HL-60 (cell line): ENCODE results near the gene COG7.
"Not testable (repeated sequence)": the region's sequence is repeated elsewhere in the genome, so short reads cannot be mapped to it uniquely, and the experiment has no call there.

Experiments used
- DNase-seq, 2 experiments: peaks; one replicate each; pipeline ENCODE4 v3.0.0-alpha.2; 2010 to 2020; ENCODE audit warnings: low read depth in 1 of 2, low spot score in 1 of 2
- H3K27ac ChIP-seq: fragments of 250-450 bp; sonication (Bioruptor Pico); replicated peaks from 2 replicates; pipeline ENCODE4 v1.5.1; 2020; ENCODE audit warnings: mild to moderate bottlenecking, moderate library complexity
- H3K27me3 ChIP-seq: fragments of 250-450 bp; sonication (Bioruptor Pico); 2 replicates; pipeline ENCODE4 v1.5.1; 2021; ENCODE audit warnings: mild to moderate bottlenecking, moderate library complexity; ENCODE audit not compliant: insufficient read depth, poor library complexity, severe bottlenecking
- H3K4me3 ChIP-seq: replicated peaks from 2 replicates; pipeline ENCODE4 v1.5.1; 2011; ENCODE audit warnings: mild to moderate bottlenecking, control low read depth, low read length; ENCODE audit not compliant: insufficient read depth
- GABPA ChIP-seq: IDR thresholded peaks from 2 replicates; pipeline ENCODE4 v1.6.1; 2012; ENCODE audit warnings: low read depth
- POLR2AphosphoS5 ChIP-seq: IDR thresholded peaks from 2 replicates; pipeline ENCODE4 v1.6.1; 2012; ENCODE audit warnings: low read depth
- SPI1 ChIP-seq: IDR thresholded peaks from 2 replicates; pipeline ENCODE4 v1.6.1; 2012; ENCODE audit warnings: low read depth, mild to moderate bottlenecking, borderline replicate concordance
- TF ChIP-seq, protein P1 (sequence below): IDR thresholded peaks from 2 replicates; pipeline ENCODE4 v1.6.1; 2012; ENCODE audit warnings: low read depth; ENCODE audit not compliant: insufficient replicate concordance
- TF ChIP-seq, protein P2 (sequence below): IDR thresholded peaks from one replicate; pipeline ENCODE4 v1.5.1; 2011; ENCODE audit warnings: low read length, control low read depth, inconsistent platforms; ENCODE audit not compliant: insufficient read depth

The COG7 gene

DNA sequence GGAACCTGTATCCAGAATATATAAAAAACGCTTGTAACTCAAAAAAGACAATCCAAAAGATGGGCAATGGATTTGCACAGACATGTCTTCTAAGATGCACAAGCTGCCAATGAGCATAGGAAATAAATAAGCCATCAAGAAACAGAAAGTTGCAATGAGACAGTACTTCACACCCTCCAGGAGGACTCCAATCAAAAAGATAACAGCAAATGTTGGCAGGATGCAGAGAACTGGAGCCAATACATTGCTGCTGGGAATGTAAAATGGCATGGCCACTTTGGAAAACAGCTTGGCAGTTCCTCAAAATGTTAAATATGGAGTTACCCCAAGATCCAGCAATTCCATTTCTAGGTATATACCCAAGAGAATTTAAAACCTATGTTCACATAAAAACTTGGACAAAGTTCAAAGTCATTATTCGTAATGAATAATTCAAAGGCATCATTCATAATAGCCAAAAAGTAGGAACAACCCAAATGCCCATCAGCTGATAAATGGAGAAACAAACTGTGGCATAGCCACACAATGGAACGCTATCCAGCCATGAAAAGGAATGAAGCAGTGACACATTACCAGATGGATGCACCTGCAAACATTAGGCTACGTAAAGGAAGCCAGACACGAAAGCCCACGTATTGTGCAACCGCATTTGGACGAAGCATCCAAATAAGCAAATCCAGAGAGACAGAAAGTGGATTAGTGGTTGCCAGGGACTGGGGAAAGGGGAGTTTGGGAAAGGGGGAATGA is 31.7 kb upstream of the COG7 start:
- Histone ChIP-seq H3K27me3 (no peaks in the 10 kb centered on the region), H3K27ac (no peak overlapping the region), H3K4me3 (no peak overlapping the region)
- no peak for TF ChIP-seq POLR2AphosphoS5
- TF ChIP-seq, protein P1, sequence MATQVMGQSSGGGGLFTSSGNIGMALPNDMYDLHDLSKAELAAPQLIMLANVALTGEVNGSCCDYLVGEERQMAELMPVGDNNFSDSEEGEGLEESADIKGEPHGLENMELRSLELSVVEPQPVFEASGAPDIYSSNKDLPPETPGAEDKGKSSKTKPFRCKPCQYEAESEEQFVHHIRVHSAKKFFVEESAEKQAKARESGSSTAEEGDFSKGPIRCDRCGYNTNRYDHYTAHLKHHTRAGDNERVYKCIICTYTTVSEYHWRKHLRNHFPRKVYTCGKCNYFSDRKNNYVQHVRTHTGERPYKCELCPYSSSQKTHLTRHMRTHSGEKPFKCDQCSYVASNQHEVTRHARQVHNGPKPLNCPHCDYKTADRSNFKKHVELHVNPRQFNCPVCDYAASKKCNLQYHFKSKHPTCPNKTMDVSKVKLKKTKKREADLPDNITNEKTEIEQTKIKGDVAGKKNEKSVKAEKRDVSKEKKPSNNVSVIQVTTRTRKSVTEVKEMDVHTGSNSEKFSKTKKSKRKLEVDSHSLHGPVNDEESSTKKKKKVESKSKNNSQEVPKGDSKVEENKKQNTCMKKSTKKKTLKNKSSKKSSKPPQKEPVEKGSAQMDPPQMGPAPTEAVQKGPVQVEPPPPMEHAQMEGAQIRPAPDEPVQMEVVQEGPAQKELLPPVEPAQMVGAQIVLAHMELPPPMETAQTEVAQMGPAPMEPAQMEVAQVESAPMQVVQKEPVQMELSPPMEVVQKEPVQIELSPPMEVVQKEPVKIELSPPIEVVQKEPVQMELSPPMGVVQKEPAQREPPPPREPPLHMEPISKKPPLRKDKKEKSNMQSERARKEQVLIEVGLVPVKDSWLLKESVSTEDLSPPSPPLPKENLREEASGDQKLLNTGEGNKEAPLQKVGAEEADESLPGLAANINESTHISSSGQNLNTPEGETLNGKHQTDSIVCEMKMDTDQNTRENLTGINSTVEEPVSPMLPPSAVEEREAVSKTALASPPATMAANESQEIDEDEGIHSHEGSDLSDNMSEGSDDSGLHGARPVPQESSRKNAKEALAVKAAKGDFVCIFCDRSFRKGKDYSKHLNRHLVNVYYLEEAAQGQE: no peak
- TF ChIP-seq GABPA: no peak
- TF ChIP-seq, protein P2, sequence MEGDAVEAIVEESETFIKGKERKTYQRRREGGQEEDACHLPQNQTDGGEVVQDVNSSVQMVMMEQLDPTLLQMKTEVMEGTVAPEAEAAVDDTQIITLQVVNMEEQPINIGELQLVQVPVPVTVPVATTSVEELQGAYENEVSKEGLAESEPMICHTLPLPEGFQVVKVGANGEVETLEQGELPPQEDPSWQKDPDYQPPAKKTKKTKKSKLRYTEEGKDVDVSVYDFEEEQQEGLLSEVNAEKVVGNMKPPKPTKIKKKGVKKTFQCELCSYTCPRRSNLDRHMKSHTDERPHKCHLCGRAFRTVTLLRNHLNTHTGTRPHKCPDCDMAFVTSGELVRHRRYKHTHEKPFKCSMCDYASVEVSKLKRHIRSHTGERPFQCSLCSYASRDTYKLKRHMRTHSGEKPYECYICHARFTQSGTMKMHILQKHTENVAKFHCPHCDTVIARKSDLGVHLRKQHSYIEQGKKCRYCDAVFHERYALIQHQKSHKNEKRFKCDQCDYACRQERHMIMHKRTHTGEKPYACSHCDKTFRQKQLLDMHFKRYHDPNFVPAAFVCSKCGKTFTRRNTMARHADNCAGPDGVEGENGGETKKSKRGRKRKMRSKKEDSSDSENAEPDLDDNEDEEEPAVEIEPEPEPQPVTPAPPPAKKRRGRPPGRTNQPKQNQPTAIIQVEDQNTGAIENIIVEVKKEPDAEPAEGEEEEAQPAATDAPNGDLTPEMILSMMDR: no peak
- no peak for TF ChIP-seq SPI1
- DNase-seq: no peak

DNA sequence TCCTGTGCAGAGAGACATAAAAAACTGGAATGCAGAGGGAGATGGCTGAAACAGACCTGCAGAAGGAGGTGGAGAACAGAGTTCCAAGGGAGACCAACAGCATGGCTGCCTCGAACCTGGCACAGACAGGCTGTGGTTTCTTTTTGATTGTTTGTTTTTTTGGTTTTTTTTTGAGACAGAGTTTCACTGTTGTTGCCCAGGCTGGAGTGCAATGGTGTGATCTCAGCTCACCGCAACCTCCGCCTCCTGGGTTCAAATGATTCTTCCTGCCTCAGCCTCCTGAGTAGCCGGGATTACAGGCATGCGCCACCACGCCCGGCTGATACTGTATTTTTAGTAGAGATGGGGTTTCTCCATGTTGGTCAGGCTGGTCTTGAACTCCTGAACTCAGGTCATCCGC is 30.5 kb upstream of the COG7 start:
- H3K27me3 ChIP-seq, H3K4me3 ChIP-seq, H3K27ac ChIP-seq, DNase-seq: not testable (repeated sequence)

DNA sequence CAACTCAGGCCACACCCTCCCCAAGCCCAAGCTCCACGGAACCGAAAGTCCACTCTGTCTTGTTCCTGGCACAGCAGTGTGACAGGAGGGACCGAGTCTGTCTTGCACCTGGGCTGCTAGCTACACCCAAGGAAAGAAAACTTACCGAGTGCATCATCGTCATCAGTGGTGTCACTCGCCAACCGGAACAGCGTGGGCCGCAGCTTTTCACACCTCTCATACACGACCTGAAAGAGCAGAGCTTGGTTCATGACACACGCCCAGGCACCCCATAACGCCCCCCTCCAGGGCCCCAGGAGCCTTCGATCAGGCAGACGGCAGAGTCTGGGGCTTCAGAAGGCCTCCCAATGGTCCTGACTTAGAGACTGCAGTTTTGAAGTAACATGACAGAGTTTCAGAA is 29.8 kb upstream of the COG7 start:
- DNase-seq: no peak
- H3K27ac ChIP-seq: no peak overlapping the region
- no peaks in the 10 kb centered on the region for H3K27me3 ChIP-seq
- TF ChIP-seq GABPA (no peak), POLR2AphosphoS5 (no peak)
- H3K4me3 ChIP-seq: no peak overlapping the region

DNA sequence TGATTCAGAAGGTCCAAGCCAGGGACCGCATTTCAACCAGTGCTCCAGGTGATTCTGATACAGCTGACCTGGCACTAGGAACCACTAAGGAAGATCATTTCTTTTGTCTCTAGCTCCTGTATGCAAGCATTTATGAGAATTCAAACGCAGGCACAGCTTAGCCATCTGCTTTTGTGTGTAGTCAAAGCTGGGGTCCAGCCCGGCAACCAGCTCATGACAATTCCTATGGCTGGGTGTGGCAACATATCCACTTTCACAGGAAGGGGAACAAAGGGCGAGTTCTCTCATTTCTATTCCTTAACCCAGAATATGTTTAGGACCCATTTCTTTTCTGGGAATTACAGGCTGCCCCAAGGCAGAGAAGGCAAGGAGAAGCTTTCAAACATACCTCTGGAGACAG is 27.3 kb upstream of the COG7 start:
- no peak overlapping the region for H3K4me3 ChIP-seq
- no peak overlapping the region for H3K27ac ChIP-seq
- TF ChIP-seq SPI1 (no peak), POLR2AphosphoS5 (no peak), GABPA (no peak)
- TF ChIP-seq, protein P2: no peak
- TF ChIP-seq, protein P1: no peak
- DNase-seq: no peak
- no peaks in the 10 kb centered on the region for H3K27me3 ChIP-seq

DNA sequence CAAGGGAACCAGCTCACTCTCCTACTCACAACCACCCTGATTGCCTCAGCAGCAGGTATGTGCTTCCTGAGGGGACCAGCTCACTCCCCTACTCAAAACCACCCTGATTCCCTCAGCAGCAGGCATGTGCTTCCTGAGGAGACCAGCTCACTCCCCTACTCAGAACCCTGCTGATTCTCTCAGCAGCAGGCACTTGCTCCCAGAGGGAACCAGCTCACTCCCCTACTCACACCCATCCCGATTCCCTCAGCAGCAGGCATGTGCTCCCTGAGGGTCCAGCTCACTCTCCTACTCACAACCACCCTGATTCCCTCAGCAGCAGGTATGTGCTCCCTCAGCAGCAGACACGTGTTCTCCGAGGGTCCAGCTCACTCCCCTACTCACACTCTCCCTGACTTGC is 26.1 kb upstream of the COG7 start:
- H3K27me3 ChIP-seq: no peaks in the 10 kb centered on the region
- DNase-seq: no peak
- H3K27ac ChIP-seq: no peak overlapping the region
- no peak overlapping the region for H3K4me3 ChIP-seq
- peak; percentile 15; the same call in 1 of the 2 replicates for TF ChIP-seq POLR2AphosphoS5
- TF ChIP-seq, protein P1: no peak
